Hepatocyte (in vitro differentiated cells): ENCODE results near the gene AMIGO3. TPM values are rescaled to one million over a fixed set of nuclear protein-coding genes. Genes with fewer than 3 reads are reported as not detected.

Experiments
- DNase-seq: peaks from one replicate; pipeline ENCODE4 v3.0.0-alpha.2; 2016; ENCODE audit warnings: low spot score
- H2AFZ ChIP-seq: fragments of 200-600 bp; sonication (generic); 2 replicates; pipeline ENCODE4 v1.6.0; 2016; ENCODE audit warnings: antibody characterized with exemption, mild to moderate bottlenecking
- H3K27ac ChIP-seq: fragments of 200-600 bp; sonication (generic); 2 replicates; pipeline ENCODE4 v1.5.1; 2016; ENCODE audit warnings: mild to moderate bottlenecking
- H3K27me3 ChIP-seq: fragments of 200-600 bp; sonication (generic); 2 replicates; pipeline ENCODE4 v1.6.1; 2016
- H3K36me3 ChIP-seq: fragments of 200-600 bp; sonication (generic); replicated peaks from 2 replicates; pipeline ENCODE4 v1.5.1; 2016; ENCODE audit warnings: low read depth; ENCODE audit not compliant: insufficient read depth
- H3K4me1 ChIP-seq: fragments of 200-600 bp; sonication (generic); 2 replicates; pipeline ENCODE4 v1.5.1; 2016; ENCODE audit warnings: mild to moderate bottlenecking, moderate library complexity; ENCODE audit not compliant: insufficient read depth
- H3K4me2 ChIP-seq: fragments of 200-600 bp; sonication (generic); 2 replicates; pipeline ENCODE4 v1.6.0; 2016
- H3K4me3 ChIP-seq: fragments of 200-600 bp; sonication (generic); 2 replicates; pipeline ENCODE4 v1.5.1; 2016; ENCODE audit warnings: mild to moderate bottlenecking
- H3K79me2 ChIP-seq: fragments of 200-600 bp; sonication (generic); 2 replicates; pipeline ENCODE4 v1.6.0; 2017; ENCODE audit warnings: mild to moderate bottlenecking
- H3K9me2 ChIP-seq: fragments of 200-600 bp; sonication (generic); replicated peaks from 2 replicates; pipeline ENCODE4 v1.6.0; 2017; ENCODE audit warnings: mild to moderate bottlenecking; ENCODE audit not compliant: insufficient read depth
- H3K9me3 ChIP-seq: fragments of 200-600 bp; sonication (generic); 2 replicates; pipeline ENCODE4 v1.5.1; 2016; ENCODE audit warnings: low read depth, mild to moderate bottlenecking
- H4K20me1 ChIP-seq: fragments of 200-600 bp; sonication (generic); 2 replicates; pipeline ENCODE4 v1.6.0; 2016; ENCODE audit warnings: mild to moderate bottlenecking; ENCODE audit not compliant: insufficient read depth, poor library complexity, severe bottlenecking
- CTCF ChIP-seq: fragments of 200-600 bp; sonication (generic); IDR thresholded peaks from 2 replicates; pipeline ENCODE4 v1.5.1; 2016; ENCODE audit warnings: antibody characterized with exemption, mild to moderate bottlenecking; ENCODE audit not compliant: poor library complexity
- EZH2 ChIP-seq: fragments of 200-600 bp; sonication (generic); IDR thresholded peaks from 2 replicates; pipeline ENCODE4 v1.6.1; 2016; ENCODE audit warnings: antibody characterized with exemption, mild to moderate bottlenecking, borderline replicate concordance
- EZH2phosphoT487 ChIP-seq: fragments of 200-600 bp; sonication (generic); IDR thresholded peaks from one replicate; pipeline ENCODE4 v1.6.1; 2018; ENCODE audit warnings: antibody characterized with exemption, mild to moderate bottlenecking, low read depth, moderate library complexity; ENCODE audit not compliant: unreplicated experiment, severe bottlenecking
- WGBS: methylation state at CpG from one replicate; pipeline ENCODE4 v1.1.6; 2016; ENCODE audit warnings: low lambda C conversion rate; ENCODE audit errors: missing lambda C conversion rate; 5-methylcytosine and 5-hydroxymethylcytosine counted together
- polyA plus RNA-seq: library from polyadenylated mRNA; unstranded; fragments of >200 nt; fragmentation: Nextera tagmentation; extraction: Ambion mirVana; gene quantifications from 2 replicates; pipeline ENCODE4 v1.2.1, GENCODE V29; 2016
- total RNA-seq: library from RNA; depleted of rRNA; stranded (reverse); fragments of >200 nt; gene quantifications from 2 replicates; pipeline ENCODE4 v1.2.3, GENCODE V29; 2014

AMIGO3 gene
- total and polyA plus RNA-seq, 2 experiments from 2014 or later: 0.57 to 1.7 TPM

- H3K9me3 ChIP-seq: no peaks in the 10 kb centered on the region
- no peak for TF ChIP-seq CTCF
- no peak for TF ChIP-seq EZH2
- TF ChIP-seq EZH2phosphoT487: no peak
- no peaks in the 10 kb centered on the region for H3K36me3 ChIP-seq
- 88% methylated on average over 6 of the region's 6 CpGs for WGBS
- H3K9me2 ChIP-seq: no peaks in the 10 kb centered on the region
- no peak overlapping the region for H2AFZ ChIP-seq
- no peaks in the 10 kb centered on the region for H3K4me1 ChIP-seq
- no peaks in the 10 kb centered on the region for H4K20me1 ChIP-seq
- H3K4me2 ChIP-seq: no peak overlapping the region
- H3K27ac ChIP-seq: no peak overlapping the region
- DNase-seq: no peak
- H3K27me3 ChIP-seq: no peaks in the 10 kb centered on the region
- peaks cover 23% of the 10 kb centered on the region for H3K79me2 ChIP-seq
- no peak overlapping the region for H3K4me3 ChIP-seq
These were observed 15.3 kb upstream of the AMIGO3 start for GRCh38 chr3:49734752-49735151.

GRCh38 chr3:49733551-49733950, 14.1 kb upstream of the AMIGO3 start:
- Histone ChIP-seq H3K9me2 (no peaks in the 10 kb centered on the region), H3K4me2 (no peak overlapping the region), H3K79me2 (peaks cover 26% of the 10 kb centered on the region), H3K4me1 (no peaks in the 10 kb centered on the region), H3K4me3 (no peak overlapping the region), H2AFZ (no peak overlapping the region), H3K36me3 (no peaks in the 10 kb centered on the region), H3K27me3 (no peaks in the 10 kb centered on the region), H3K27ac (no peak overlapping the region), H3K9me3 (no peaks in the 10 kb centered on the region), H4K20me1 (no peaks in the 10 kb centered on the region)
- 100% methylated on average over 1 of the region's 1 CpG for WGBS
- DNase-seq: no peak
- TF ChIP-seq CTCF (no peak), EZH2phosphoT487 (no peak), EZH2 (no peak)

GRCh38 chr3:49732597-49732996, 13.1 kb upstream of the AMIGO3 start:
- Histone ChIP-seq H3K4me3 (no peak overlapping the region), H3K9me2 (no peaks in the 10 kb centered on the region), H2AFZ (no peak overlapping the region), H4K20me1 (no peaks in the 10 kb centered on the region), H3K36me3 (no peaks in the 10 kb centered on the region), H3K9me3 (no peaks in the 10 kb centered on the region), H3K79me2 (peaks cover 26% of the 10 kb centered on the region), H3K27ac (no peak overlapping the region), H3K4me1 (no peaks in the 10 kb centered on the region), H3K4me2 (no peak overlapping the region), H3K27me3 (no peaks in the 10 kb centered on the region)
- WGBS: 97% methylated on average over 11 of the region's 11 CpGs
- DNase-seq: no peak
- no peak for TF ChIP-seq EZH2
- TF ChIP-seq EZH2phosphoT487: no peak
- no peak for TF ChIP-seq CTCF
